ENCODE data around the gene PTPRK.

PTPRK gene

GRCh38 chr6:128520436-128521281 lies at the start of gene PTPRK:
TSS of gene PTPRK (minus strand) at chr6:128520599. CDS start at chr6:128520358, 241 bp downstream.
- peak; percentile 96 for DNase-seq

GRCh38 chr6:128567029-128567428 lies 46.6 kb upstream of the PTPRK start:
- no peak for DNase-seq

- no peak for DNase-seq
Observed at GRCh38 chr6:128560966-128561365, 40.6 kb upstream of the PTPRK start.

GRCh38 chr6:128558924-128559323 lies 38.5 kb upstream of the PTPRK start:
- no peak for DNase-seq

- DNase-seq = no peak
Observed at GRCh38 chr6:128558021-128558420, 37.6 kb upstream of the PTPRK start.

- no peak for DNase-seq
Observed at GRCh38 chr6:128557081-128557480, 36.7 kb upstream of the PTPRK start.

DNA sequence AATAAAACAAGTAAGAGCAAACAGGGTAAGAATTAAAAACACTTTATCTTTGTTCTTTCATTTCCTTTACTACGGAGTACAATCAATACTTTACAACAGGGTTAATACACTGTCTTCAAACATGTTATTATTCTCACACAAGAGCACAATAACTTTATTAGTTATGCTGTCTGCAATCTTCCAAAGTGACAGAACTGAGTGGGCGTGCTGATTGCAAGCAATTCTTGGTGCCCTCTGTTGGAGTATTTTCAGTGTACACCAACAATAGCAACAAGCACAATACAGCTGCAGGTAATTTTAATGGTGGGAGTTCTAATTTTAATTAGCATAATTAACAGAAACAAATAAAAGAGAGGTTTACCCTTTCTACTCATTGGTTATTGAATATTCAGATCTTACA lies 33.9 kb upstream of the PTPRK start:
- no peak for DNase-seq

GRCh38 chr6:128541261-128541660 lies 20.9 kb upstream of the PTPRK start:
- DNase-seq = no peak

GRCh38 chr6:128538763-128539162 lies 18.4 kb upstream of the PTPRK start:
- no peak for DNase-seq

DNA sequence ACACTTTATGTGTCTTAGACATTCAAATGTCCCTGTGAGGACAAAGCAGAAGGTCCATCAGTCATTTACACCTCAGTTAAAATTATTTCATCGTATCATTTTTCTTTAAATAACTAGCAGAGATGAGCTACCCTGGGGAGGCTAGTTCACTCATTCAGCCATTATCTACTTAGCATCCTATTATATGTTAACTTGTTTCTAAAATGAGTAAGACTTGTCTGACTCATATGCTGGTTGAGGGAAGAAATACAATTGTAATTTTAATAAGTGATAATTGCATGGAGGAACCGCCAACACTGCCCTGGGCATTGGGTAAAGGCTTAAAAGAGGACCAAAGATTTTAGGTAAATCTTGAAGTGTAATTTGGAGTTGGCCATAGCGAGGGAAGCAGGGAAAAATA lies 12.4 kb upstream of the PTPRK start:
- DNase-seq = no peak

- no peak for DNase-seq
Observed at GRCh38 chr6:128532136-128532535, 11.7 kb upstream of the PTPRK start.

- no peak for DNase-seq
Observed at GRCh38 chr6:128531696-128532095, 11.3 kb upstream of the PTPRK start.

DNA sequence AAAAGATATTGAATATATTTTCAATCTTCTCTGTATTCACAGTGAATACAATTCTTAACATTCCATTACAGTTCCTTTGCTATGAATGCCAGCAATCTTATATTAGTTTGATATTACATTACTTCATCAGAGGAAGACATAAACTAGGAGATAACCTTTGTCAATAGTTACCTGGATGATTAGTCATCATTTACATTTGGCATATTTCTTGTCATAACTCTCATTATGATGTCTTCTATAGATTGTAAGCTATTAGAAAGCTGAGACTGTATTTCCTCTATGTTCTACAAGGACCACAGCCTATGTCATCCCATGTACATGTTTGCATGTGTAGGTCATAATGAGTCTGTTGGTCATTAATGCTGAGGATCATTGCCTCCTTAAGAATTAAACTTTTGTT lies 7.8 kb upstream of the PTPRK start:
- no peak for DNase-seq

DNA sequence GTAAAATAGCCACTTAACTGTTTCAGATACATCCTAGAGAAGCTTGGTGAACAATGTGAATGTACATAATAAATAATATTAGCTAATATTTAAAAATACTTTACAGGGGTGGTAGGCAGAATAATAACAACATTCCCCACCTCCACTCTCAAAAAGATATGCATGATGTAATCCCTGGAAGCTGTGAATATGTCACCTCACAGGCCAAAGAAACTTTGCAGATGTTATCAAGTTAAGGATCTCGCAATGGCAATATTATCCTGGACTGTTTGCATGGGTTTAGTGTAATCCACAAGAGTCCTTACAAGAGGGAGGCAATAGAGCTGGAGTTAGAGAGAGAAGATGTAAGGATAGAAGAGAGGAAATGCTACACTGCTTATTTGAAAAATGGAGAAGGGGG lies 7.0 kb upstream of the PTPRK start:
- no peak for DNase-seq

DNA sequence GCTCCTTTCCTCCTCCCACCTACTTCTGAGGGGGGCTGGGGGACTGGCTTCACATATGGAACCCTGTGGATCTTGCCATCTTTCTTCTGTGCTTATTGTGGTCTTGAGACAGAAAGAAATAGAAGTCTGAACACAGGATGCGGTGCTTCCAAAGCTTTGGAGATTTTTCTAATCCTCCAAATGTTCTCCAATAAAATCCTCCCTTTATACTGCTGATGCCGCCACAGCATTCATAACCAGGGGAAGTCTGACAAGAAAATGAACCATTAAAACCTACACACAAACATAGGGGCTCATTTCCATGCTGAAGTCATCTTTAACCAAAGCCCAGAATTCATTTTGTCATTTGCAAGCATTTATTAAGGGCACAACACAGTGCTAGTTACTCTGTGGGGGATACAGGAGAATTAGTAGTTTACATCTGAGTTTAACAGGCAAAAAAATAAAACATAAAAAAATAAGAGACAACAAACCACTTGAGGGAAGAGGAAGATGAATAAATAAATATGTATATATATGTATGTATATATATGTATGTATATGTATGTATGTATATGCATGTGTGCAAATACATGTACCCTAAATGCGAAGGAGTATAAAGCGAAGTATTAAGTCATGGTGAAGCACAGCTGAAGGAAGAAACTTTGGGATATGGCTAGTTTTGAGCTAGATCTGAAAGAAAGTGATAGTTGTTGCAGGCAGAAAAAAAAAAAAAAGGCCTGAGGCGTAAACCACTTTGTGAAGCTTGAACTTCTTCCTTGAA lies 5.9 kb upstream of the PTPRK start:
- no peak for DNase-seq

DNA sequence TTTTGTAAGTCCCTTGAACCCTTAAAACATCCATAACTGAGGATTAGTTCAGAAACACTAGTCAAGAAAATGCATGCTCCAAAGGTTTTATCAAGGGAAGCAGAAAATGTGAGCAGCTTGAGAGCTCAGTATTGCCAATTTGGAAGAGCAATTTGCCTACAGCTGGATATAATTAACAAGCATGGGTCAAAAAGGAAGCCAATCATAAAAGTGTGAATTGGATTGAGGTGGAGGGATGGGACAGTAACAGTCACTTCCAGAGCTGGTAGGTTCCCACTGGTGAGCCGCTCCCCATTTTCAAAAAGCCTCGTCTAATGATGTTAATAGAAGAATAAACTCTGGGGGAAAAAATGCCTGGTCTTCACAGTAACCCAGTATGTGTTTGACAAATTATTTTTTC lies 5.0 kb upstream of the PTPRK start:
- no peak for DNase-seq

GRCh38 chr6:128521282-128521632 lies 858 bp upstream of the PTPRK start:
- DNase-seq = no peak

GRCh38 chr6:128519931-128520435 lies 416 bp downstream of the PTPRK start:
- DNase-seq = no peak

DNA sequence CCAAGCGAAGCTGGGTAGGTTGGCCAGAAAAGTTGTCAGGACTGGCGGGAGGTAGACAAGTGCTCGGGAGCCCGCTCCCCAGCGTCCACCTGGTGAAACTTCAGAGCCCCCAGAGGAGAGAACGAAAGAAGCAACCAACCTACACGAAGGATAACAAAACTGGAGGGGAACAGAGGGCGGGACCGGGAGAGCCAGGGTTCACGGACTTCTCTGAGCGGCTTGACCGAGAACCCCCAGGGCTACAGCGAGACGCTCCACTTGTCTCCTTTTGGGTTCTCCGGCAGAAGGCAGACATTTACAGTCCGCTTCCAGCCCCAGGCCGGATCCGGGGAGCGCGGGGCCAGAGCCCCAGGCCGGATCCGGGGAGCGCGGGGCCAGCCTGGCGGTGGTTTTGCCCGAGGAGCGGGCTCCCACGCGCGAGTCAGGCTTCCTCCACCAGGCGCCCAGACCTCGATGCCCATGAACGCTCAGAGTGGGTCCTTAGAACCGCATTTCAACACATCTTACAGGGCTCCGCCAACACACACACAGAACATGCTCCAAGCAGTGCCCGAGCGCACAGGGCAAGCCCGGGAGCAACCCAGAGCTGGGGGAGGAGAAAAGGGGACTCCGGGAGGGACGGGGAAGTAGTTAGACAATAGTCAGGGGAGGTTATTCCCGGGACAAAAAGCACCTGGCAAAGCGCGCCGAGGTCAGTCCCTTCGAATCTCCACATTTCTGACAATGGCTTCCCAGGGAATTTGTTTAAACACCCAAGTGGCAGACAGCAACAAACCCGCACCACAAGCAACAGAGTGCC lies 1.1 kb downstream of the PTPRK start:
- DNase-seq = peak; percentile 82

GRCh38 chr6:128518434-128519131 lies 1.8 kb downstream of the PTPRK start:
- DNase-seq = no peak

- no peak for DNase-seq
Observed at GRCh38 chr6:128517124-128517523, 3.3 kb downstream of the PTPRK start.

GRCh38 chr6:128516514-128516898 lies 3.9 kb downstream of the PTPRK start:
- DNase-seq = no peak
